Measurements from ENCODE around the gene MOCS1. TPM values are rescaled to one million over a fixed set of nuclear protein-coding genes. Genes with fewer than 3 reads are reported as not detected.

MOCS1 gene
- total and polyA plus RNA-seq, 9 of the 15 experiments (the other 6 are each of a cell fraction or from before 2014, with no cell fraction given) = 0.69 to 12.7 (median 8.7) TPM

DNA sequence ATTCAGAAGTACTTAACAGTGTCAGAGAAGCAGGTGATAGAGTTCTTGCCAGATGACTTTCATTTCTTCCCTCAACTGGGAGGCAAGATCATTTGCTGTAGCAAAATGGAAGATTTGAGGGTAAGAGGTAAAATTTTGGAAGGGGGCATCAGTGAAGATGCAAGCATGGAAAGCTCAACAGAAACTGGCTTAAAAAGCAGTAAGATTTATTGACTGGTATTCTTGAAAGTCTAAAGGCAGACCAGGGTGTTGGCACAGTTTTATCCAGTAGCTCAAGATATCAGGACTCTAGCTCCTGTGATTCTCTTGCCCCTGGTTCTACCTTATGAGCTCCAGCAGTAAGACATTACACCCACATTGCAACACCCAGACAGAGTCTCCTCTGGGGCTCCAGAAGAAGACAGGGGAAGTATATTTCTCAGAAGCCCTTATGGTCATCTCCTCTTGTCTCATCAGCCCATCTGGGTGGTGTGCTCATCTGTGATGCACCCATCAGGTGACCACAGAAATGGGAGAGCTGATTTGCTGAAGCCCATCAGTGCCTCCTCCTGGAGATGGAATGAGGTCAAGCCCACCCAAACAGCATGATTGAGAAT, 16.0 kb upstream of the MOCS1 start:
- no peaks in the 10 kb centered on the region for H3K36me3 ChIP-seq (ENCODE audit: control insufficient read depth, insufficient read depth, low read length)
- H3K4me2 ChIP-seq (ENCODE audit: insufficient read depth, low read length) = no peak overlapping the region
- peaks cover 0 to 13% of the 10 kb centered on the region in 2 experiments; a peak in 4 of 5 replicates for H3K4me1 ChIP-seq (replicated peaks in 1 of 2; ENCODE audit: control insufficient read depth in 2 of 2, insufficient read depth in 2 of 2, low read length in 2 of 2)
- H3K79me2 ChIP-seq (ENCODE audit: control insufficient read depth, insufficient read depth, low read length) = no peaks in the 10 kb centered on the region
- no peak overlapping the region for H3K4me3 ChIP-seq
- no peak overlapping the region for H2AFZ ChIP-seq (ENCODE audit: low read depth, low read length)
- H3K9me1 ChIP-seq (ENCODE audit: control insufficient read depth, insufficient read depth, low read length) = no peaks in the 10 kb centered on the region
- ChIA-PET CTCF (ENCODE audit: low intra/inter-chr PET ratio) (no interaction called here), POLR2A (interaction anchor here (0.7 to 0.8 kb wide), 2 partner anchors 31 to 98 kb away, joined by 3 read pairs; no protein-coding TSS in a partner anchor)
- no peak overlapping the region for H3K9ac ChIP-seq (ENCODE audit: insufficient read depth in 1 of 2, low read depth in 2 of 2, low read length in 2 of 2)
- peak in 1 of 4 experiments; percentile 33 for DNase-seq (ENCODE audit: extremely low read depth in 1 of 4, low spot score in 3 of 4)
- no peak for FAIRE-seq
- no TSS peak for BruUV-seq (replicated peaks)
- in situ Hi-C loops (cut with MboI) (no loop called here), intact Hi-C loops (cut with micrococcal nuclease) (no loop called here)
- no peaks in the 10 kb centered on the region for H4K20me1 ChIP-seq (replicated peaks; ENCODE audit: control insufficient read depth, insufficient read depth, low read length)
- H3K9me3 ChIP-seq (replicated peaks; ENCODE audit: control insufficient read depth, insufficient read depth, low read depth, low read length) = no peaks in the 10 kb centered on the region
- ATAC-seq = peak; percentile 67
- H3K27ac ChIP-seq (ENCODE audit: extremely low read depth, low read depth, low read length) = no peak overlapping the region
- no peaks in the 10 kb centered on the region; a peak in 1 of 5 replicates for H3K27me3 ChIP-seq (ENCODE audit: control insufficient read depth in 2 of 2, insufficient read depth in 2 of 2, low read length in 2 of 2)
- no peak for TF ChIP-seq PHTF2 (CRISPR knock-in tag; IDR thresholded peaks at IDR 0.05)
- TF ChIP-seq ZNF77 (CRISPR knock-in tag; IDR thresholded peaks at IDR 0.05) = no peak
- TF ChIP-seq ELK1 (CRISPR knock-in tag; IDR thresholded peaks at IDR 0.05) = no peak
- peak; percentile 62; the same call in 1 of the 2 replicates for TF ChIP-seq PTTG1 (tag; IDR thresholded peaks at IDR 0.05; ENCODE audit: low read depth)
- TF ChIP-seq RAD21 (CRISPR knock-in tag; conservative IDR thresholded peaks at IDR 0.05 in 1 of 2, IDR thresholded peaks at IDR 0.05 in 1 of 2) = peak; percentile 22 to 52
- no peak for TF ChIP-seq SMARCA4 (IDR thresholded peaks at IDR 0.05)
- no peak for TF ChIP-seq FOXA3 (CRISPR knock-in tag; conservative IDR thresholded peaks at IDR 0.05 in 1 of 2, IDR thresholded peaks at IDR 0.05 in 1 of 2)
- peak; percentile 95 for TF ChIP-seq ZNF175 (CRISPR knock-in tag; IDR thresholded peaks at IDR 0.05; ENCODE audit: low read depth)
- no peak for TF ChIP-seq MITF (IDR thresholded peaks at IDR 0.05)
- TF ChIP-seq, protein P1, sequence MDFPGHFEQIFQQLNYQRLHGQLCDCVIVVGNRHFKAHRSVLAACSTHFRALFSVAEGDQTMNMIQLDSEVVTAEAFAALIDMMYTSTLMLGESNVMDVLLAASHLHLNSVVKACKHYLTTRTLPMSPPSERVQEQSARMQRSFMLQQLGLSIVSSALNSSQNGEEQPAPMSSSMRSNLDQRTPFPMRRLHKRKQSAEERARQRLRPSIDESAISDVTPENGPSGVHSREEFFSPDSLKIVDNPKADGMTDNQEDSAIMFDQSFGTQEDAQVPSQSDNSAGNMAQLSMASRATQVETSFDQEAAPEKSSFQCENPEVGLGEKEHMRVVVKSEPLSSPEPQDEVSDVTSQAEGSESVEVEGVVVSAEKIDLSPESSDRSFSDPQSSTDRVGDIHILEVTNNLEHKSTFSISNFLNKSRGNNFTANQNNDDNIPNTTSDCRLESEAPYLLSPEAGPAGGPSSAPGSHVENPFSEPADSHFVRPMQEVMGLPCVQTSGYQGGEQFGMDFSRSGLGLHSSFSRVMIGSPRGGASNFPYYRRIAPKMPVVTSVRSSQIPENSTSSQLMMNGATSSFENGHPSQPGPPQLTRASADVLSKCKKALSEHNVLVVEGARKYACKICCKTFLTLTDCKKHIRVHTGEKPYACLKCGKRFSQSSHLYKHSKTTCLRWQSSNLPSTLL (IDR thresholded peaks at IDR 0.05) = no peak
- TF ChIP-seq, protein P2, sequence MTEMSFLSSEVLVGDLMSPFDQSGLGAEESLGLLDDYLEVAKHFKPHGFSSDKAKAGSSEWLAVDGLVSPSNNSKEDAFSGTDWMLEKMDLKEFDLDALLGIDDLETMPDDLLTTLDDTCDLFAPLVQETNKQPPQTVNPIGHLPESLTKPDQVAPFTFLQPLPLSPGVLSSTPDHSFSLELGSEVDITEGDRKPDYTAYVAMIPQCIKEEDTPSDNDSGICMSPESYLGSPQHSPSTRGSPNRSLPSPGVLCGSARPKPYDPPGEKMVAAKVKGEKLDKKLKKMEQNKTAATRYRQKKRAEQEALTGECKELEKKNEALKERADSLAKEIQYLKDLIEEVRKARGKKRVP (CRISPR knock-in tag; IDR thresholded peaks at IDR 0.05) = peak; percentile 63; the same call in 1 of the 2 replicates
- TF ChIP-seq ETS2 (tag; IDR thresholded peaks at IDR 0.05; ENCODE audit: borderline replicate concordance, poor library complexity, severe bottlenecking) = no peak
- TF ChIP-seq ZNF583 (CRISPR knock-in tag; IDR thresholded peaks at IDR 0.05) = peak; percentile 60; the same call in 1 of the 2 replicates
- no peak for TF ChIP-seq TCFL5 (CRISPR knock-in tag; conservative IDR thresholded peaks at IDR 0.05)
- no peak for TF ChIP-seq CHD2 (IDR thresholded peaks at IDR 0.05; ENCODE audit: low read depth, low read length)
- no peak for TF ChIP-seq PRMT5 (CRISPR knock-in tag; IDR thresholded peaks at IDR 0.05)
- TF ChIP-seq SETDB1 (IDR thresholded peaks at IDR 0.05; ENCODE audit: low read length) = no peak
